Measurements from ENCODE around the gene C2orf80.

DNA sequence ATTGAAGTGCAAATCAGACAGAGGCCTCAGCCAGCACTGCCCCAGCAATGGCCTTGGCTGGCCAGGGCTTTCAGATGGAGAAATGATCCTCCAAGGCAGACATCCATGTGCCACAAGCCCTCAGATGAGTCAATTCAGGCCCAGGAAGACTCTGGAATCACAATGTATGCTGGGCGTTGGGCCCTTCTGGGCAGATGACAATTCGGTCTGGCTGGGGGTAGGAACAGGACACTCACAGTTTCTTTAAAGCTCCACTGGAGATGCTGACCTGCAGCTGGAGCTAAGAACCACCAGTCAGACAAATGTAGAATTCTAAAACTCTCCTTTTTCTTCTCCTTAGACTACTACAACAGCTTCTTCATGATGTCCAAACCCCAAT is 53.1 kb downstream of the C2orf80 start:
- TF ChIP-seq, protein P1, sequence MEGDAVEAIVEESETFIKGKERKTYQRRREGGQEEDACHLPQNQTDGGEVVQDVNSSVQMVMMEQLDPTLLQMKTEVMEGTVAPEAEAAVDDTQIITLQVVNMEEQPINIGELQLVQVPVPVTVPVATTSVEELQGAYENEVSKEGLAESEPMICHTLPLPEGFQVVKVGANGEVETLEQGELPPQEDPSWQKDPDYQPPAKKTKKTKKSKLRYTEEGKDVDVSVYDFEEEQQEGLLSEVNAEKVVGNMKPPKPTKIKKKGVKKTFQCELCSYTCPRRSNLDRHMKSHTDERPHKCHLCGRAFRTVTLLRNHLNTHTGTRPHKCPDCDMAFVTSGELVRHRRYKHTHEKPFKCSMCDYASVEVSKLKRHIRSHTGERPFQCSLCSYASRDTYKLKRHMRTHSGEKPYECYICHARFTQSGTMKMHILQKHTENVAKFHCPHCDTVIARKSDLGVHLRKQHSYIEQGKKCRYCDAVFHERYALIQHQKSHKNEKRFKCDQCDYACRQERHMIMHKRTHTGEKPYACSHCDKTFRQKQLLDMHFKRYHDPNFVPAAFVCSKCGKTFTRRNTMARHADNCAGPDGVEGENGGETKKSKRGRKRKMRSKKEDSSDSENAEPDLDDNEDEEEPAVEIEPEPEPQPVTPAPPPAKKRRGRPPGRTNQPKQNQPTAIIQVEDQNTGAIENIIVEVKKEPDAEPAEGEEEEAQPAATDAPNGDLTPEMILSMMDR (IDR thresholded peaks at IDR 0.05) = no peak
- TF ChIP-seq POLR2A (IDR thresholded peaks at IDR 0.05) = no peak
